HCEC 1CT (cell line): ENCODE results near the gene CFAP157.

Source experiments
- DNase-seq: peaks from one replicate; pipeline ENCODE4 v3.0.0-alpha.2; 2017

Gene CFAP157

DNA sequence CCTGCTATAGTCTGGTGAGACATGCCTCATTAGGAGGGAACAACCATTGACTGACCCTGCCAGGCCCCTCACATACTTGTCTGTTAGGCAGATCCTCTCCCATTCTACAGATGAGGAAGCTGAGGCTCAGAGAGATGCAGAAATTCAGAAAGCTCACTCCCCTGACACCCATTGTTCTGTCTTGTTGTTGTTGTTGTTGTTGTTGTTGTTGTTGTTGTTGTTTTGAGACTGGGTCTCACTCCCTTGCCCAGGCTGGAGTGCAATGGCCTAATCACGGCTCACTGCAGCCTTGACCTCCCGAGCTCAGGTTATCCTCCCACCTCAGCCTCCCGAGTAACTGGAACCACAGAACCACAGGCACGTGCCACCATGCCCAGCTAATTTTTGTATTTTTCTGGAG lies 13.1 kb upstream of the CFAP157 start:
- DNase-seq: no peak

GRCh38 chr9:127694890-127695720 lies 11.7 kb upstream of the CFAP157 start:
- no peak for DNase-seq

GRCh38 chr9:127697575-127697974 lies 9.2 kb upstream of the CFAP157 start:
- no peak for DNase-seq

- no peak for DNase-seq
Measured at GRCh38 chr9:127698386-127698785, 8.4 kb upstream of the CFAP157 start.

DNA sequence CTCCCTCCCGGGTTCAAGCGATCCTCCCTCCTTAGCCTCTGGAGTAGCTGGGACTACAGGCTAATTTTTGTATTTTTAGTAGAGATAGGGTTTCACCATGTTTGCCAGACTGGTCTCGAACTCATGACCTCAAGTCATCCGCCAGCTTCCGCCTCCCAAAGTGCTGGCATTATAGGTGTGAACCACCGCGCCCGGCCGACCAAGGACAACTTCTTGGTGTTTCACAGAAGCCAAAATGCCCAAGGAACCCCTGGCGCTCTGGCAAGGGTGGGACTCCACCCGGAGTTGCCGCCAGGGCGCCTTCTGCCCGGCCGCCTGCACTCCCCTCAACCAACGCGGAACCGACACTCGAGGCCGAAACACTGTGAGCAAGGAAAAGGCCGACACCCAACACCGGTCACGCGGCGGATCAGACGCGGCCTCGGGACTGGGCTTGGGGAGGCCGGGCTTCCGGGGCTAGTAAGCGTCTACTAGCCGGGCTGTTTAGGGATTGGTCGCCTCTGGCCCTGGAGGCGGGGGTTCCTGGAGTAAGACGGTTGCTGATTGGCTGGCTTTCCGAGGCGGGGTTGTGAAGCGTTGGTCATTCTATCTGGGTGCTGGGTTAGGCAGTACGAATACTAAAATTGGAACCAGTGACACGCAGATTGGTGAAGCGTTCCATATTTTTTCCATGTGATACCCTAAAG lies 7.7 kb upstream of the CFAP157 start:
- DNase-seq: peak; percentile 11

- no peak for DNase-seq
Measured at GRCh38 chr9:127700140-127700539, 6.6 kb upstream of the CFAP157 start.

- DNase-seq: no peak
Measured at GRCh38 chr9:127700594-127701255, 6.1 kb upstream of the CFAP157 start.

DNA sequence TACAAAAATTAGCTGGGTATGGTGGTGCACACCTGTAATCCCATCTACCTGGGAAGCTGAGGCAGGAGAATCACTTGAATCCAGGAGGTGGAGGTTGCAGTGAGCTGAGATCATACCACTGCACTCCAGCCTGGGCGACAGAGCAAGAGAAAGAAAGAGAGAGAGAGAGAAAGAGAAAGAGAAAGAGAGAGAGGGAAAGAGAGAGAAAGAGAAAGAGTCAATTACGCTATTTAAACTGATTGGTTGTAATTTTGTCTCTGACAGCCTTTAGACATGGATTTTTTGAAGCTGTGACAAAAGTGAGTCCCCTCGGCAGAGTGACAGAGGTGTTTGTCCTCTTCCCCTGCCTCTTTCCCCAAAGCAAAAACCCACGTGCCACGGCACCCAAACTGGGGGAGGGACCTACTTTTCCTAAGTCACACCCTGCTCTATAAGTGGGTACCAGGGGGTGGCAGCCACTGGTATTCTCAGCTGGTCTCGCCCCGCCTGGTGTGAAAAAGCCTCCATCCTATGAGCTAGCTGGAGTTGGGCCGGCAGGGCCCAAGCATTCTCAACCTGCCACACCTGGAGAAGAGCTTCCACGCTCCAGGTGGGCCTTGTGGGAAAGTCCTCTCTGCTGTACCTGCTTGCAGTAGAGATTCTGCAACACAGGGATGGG lies 3.4 kb upstream of the CFAP157 start:
- DNase-seq: no peak

DNA sequence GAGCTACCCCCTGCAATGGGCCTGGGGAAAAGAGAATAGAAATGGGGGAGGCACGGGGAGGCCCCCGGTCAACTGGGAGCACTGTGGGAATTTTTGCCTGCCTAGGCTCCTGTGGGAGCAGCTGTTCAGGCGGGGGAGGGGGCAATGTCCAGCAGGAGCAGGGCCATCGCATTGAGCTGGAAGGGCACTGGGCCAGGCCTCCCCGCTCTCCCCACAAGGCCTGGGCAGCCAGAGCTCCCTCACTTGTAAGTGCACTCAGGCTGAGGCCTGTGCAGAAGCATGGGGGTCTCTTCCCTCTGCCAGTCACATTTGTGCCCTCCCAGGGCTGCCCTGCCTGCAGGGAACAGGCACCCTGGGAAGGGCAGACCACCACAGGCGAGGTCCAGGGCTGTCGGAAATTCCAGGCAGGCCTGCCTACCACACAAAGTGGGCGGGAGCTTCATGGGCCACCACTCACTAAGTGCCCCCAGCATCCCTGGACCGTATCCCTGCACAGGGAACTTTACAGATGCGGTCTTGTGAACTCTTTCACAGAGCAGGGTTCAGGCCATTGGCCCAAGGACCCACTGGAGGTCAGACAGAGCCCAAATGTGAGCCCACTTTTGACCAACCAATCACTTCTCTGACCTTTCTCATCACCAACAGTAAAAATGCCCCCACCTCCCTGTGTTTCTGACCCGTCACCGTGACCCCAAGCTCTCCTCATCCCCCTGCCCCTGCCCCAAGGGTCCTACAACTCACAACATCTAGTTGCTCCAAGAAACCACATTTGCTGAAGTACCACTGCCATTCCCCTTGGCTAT lies 1.0 kb upstream of the CFAP157 start:
- no peak for DNase-seq

GRCh38 chr9:127707766-127708165 lies 978 bp downstream of the CFAP157 start:
- no peak for DNase-seq

GRCh38 chr9:127708952-127709587 lies 2.3 kb downstream of the CFAP157 start:
- no peak for DNase-seq

DNA sequence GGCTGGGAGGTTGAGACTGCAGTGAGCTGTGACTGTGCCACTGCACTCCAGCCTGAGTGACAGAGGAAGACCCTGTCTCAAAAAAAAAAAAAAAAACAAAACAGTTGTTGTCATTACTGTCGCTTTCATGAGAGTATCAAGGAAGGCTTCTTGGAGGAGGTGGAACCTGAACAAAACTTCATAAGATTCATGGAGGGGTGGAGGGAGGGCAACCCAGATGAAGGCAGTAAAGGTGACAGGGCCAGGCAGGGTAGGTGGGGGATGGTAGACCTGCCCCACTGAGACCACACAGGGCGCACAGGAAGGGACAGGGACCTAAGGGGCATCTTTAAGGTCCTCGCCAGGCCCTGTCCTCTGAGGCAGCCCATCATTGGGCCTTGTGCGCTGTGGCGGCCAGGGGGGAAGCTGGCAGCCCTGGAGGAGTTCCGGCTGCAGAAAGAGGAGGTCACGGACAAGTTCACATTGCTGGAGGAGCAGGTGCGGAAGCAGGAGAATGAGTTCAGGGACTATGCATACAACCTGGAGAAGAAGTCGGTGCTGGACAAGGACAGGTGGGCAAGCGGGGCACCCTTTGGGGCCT lies 3.5 kb downstream of the CFAP157 start:
- DNase-seq: no peak

DNA sequence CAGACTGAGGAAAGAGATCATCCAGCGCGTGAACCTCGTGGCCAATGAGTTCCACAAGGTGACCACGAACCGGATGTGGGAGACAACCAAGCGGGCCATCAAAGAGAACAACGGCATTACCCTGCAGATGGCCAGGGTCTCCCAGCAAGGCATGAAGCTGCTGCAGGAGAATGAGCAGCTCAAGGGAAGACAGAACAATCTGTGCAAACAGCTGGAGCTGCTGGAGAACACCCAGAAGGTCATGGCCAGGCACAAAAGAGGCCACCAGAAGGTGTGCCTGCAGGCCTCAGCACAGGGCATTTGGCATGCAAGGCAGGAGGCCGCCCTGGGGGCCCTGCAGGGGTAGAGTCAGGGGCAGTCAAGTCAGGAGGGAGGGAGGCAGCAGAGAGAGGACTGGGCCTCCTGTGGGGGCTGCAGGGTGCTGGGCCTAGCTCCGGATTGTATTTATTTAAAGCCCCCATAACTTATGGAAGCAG lies 4.5 kb downstream of the CFAP157 start:
- DNase-seq: no peak

DNA sequence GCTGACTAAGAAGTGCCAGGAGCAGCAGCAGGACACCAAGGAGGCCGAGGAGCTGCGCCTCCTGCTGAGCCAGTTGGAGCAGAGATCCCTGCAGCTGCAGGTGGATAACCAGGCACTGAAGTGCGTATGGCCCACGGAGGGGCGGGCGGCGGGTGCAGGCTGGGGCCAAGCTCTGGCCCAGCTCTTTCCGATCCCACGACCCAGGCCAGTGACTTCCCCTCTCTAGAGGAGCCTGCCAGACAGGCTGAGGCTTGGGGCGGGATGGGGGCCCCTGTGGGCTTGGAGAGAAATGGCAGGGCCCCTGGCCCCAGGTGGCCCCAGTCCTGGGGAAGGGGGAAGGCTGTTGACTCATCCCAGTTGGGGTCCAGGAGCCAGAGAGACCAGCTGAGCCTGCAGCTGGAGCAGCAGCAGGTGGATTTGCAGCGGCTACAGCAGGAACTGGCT lies 5.1 kb downstream of the CFAP157 start:
- no peak for DNase-seq

GRCh38 chr9:127712371-127712770 lies 5.6 kb downstream of the CFAP157 start:
- no peak for DNase-seq

DNA sequence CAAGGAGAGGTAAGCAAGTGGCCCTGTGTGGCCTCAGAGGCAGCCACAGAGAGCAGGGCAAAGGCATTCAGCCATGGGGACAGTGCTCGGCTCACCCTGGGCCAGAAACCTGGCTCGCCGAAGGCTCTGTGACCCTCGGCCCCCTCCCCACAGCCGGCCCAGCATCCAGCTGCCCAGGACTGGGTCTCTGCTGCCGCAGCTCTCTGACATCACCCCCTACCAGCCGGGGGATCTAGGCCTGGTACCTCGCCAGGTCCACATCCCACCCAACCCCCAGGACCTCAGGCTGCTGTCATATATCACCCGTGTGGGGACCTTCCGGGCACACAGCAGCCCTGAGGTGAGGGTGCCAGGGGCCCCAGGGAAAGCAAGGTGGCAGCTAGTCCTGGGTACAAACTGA lies 6.1 kb downstream of the CFAP157 start:
- DNase-seq: no peak

- no peak for DNase-seq
Measured at GRCh38 chr9:127714020-127714750, 7.4 kb downstream of the CFAP157 start.

DNA sequence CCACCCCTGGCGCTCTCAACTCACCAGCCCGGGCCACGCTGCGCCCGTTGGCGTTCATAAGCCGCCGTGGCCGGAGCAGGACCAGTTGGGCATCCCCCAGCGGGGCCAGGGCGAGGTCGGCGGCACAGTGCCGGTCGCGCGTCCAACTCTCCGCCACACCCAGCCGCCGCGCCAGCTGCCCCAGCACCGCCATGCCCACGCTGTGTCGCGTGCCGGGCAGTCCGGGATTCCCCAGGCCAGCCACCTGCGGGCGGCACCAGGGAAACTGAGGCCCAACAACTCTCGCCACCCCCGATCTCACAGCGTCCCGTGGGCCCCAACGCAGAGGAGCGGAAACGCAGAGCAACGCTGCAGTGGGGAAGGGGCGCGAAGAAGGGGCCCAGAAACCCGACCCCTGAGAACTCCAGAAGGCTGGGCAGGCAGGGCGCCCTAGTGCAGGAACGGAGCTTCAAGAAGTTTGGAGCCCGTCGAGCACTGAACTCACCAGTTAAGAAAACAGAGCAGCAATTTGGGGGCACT lies 8.2 kb downstream of the CFAP157 start:
- DNase-seq: no peak

DNA sequence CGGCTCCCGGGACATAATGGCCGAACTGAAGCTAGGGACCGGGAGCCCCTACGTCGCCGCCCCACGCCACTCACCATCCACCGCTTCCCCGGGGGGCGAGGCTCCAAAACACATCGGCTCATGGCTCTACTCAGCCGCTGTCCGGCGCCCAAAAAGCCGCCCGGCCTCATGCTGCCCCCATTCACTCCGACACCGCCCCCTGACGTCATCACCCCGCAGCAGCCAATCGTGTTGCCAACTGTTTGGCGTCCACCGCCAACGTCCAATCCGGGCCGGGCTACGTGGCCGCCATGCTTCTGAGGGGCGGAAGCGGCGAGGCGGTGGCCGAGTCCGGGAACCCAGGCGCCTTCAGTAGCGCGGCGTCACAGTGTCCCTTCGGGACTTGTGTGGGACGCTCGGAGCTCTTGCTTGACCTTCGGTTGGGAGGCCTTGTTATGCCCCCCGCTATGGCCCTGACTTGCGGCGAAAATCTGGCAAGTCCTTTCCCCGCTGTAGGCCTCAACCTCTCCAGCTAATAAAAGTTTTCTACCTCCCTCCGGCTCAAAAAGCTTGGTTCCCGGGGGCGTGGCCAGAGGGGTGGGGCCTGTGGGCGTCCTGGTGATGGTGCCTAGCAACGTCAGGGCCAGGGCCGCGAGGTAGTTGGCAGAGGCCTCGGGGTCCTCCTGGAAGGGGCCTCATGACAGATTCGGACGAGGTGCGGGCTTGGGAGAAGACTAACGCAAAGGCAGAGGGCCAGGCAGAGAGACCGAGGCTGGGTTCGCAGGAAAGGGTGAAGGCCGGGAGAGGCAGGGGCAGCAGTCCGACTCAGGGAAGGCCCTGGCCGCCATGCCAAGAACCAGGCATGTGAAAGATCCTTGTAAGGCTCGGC lies 8.9 kb downstream of the CFAP157 start, which contains the start of the genes PTRH1 and TTC16:
PTRH1 (minus strand) TSS at position 194 of the 868 bp plus-strand sequence; CDS start at position 170, 24 bp downstream.
TTC16 (plus strand) TSS at position 610 of the 868 bp plus-strand sequence; CDS start at position 677, 67 bp downstream.
- peak; percentile 96 for DNase-seq
